Psoas muscle (tissue), 8 donors: ENCODE measurements around the gene POU2AF3. TPM values are rescaled to one million over a fixed set of nuclear protein-coding genes. Genes with fewer than 3 reads are reported as not detected.
A peak's percentile ranks its signal among the peaks of the same experiment; 100 is the strongest.

Experiments
- ATAC-seq, 4 donors: fragments of 200-7000 bp; cut with Tn5 transposase; one replicate each; pipeline ENCODE4 v1.9.1; 2020; ENCODE audit warnings: moderate library complexity in 3 of 4, mild to moderate bottlenecking in 2 of 4
- DNase-seq, 2 donors: peaks; one replicate each; pipeline ENCODE4 v3.0.0-alpha.2; 2020
- H3K27ac ChIP-seq: fragments of 200-600 bp; one replicate; pipeline ENCODE4 v1.8.0; 2022
- H3K27me3 ChIP-seq, 3 donors: fragments of 200-600 bp in 1 of 3; one replicate each; pipeline versions ENCODE4 v1.6.1 to v1.8.0; 2013 to 2022; ENCODE audit warnings: low read length in 2 of 3, mild to moderate bottlenecking in 2 of 3, moderate library complexity in 1 of 3; ENCODE audit not compliant: insufficient read depth in 3 of 3
- H3K36me3 ChIP-seq, 2 donors: fragments of 200-600 bp in 1 of 2; one replicate each; pipeline versions ENCODE4 v1.6.1 to v1.8.0; 2013 to 2022; ENCODE audit warnings: low read depth in 1 of 2, mild to moderate bottlenecking in 1 of 2, moderate library complexity in 1 of 2; ENCODE audit not compliant: insufficient read depth in 1 of 2
- H3K4me1 ChIP-seq: fragments of 200-600 bp; one replicate; pipeline ENCODE4 v1.8.0; 2022
- H3K4me3 ChIP-seq: fragments of 200-600 bp; one replicate; pipeline ENCODE4 v1.8.0; 2022; ENCODE audit warnings: mild to moderate bottlenecking
- H3K9me3 ChIP-seq: fragments of 200-600 bp; one replicate; pipeline ENCODE4 v1.8.0; 2022
- CTCF ChIP-seq: fragments of 200-600 bp; IDR thresholded peaks from one replicate; pipeline ENCODE4 v1.8.0; 2022; ENCODE audit warnings: antibody characterized with exemption
- WGBS, 3 donors: extraction: QIAGEN DNeasy Blood & Tissue Kit; methylation state at CpG; one replicate each; pipeline versions ENCODE4 v1.1.6 to v1.1.7; 2013; 5-methylcytosine and 5-hydroxymethylcytosine counted together
- intact Hi-C, 2 donors: fragments of 100-400 bp; cut with DNase I; formaldehyde crosslinking; loops; one replicate each; pipeline versions ENCODE4 v1.11.0 to v1.14.2; 2022
- polyA plus RNA-seq, 3 donors: library from polyadenylated mRNA; stranded (reverse); fragments of 200-250 nt; gene quantifications; one replicate each; pipeline ENCODE4 v1.2.3, GENCODE V29; 2013
- total RNA-seq, 4 donors: library from RNA; stranded (reverse); fragmentation: NEBNext Ultra II Directional in 2 of 4; extraction: Animal tissue kit (Norgen Biotek cat#: 25700) in 2 of 4; gene quantifications; one replicate each; pipeline versions ENCODE4 v1.2.1 to v1.2.4, GENCODE V29; 2021 to 2023
- donor health status: healthy with polysubstance abuse.
- donor health status: DM: no; HTN: no; CAD: no; lungs with moderate emphysema.
- donor health status: Bipolar disorder and iron deficiency.
- donor health status: healthy.
- donor health status: DM: yes; HTN: yes; CAD: no.
- donor health status: DM: no; HTN: no; CAD: no.
- donor health status: DM: no; HTN: no; CAD: no.
- donor health status: DM: yes; HTN: yes; CAD: no.

POU2AF3 gene
- total and polyA plus RNA-seq, 7 donors: 0.21 to 0.69 (median 0.50) TPM; not detected in 1

GRCh38 chr11:111352231-111352746 lies 53.9 kb downstream of the POU2AF3 start:
- intact Hi-C loops: no loop called here
- no peaks in the 10 kb centered on the region for H3K27me3 ChIP-seq
- no peak overlapping the region for H3K27ac ChIP-seq
- ATAC-seq (no peak), DNase-seq (no peak)
- H3K4me1 ChIP-seq: no peaks in the 10 kb centered on the region
- no peaks in the 10 kb centered on the region for H3K9me3 ChIP-seq
- no peak for TF ChIP-seq CTCF
- 94 to 95% (median 95%) methylated on average over 7 to 9 of the region's 9 CpGs for WGBS, 3 donors
- H3K36me3 ChIP-seq: no peaks in the 10 kb centered on the region
- H3K4me3 ChIP-seq: no peak overlapping the region

DNA sequence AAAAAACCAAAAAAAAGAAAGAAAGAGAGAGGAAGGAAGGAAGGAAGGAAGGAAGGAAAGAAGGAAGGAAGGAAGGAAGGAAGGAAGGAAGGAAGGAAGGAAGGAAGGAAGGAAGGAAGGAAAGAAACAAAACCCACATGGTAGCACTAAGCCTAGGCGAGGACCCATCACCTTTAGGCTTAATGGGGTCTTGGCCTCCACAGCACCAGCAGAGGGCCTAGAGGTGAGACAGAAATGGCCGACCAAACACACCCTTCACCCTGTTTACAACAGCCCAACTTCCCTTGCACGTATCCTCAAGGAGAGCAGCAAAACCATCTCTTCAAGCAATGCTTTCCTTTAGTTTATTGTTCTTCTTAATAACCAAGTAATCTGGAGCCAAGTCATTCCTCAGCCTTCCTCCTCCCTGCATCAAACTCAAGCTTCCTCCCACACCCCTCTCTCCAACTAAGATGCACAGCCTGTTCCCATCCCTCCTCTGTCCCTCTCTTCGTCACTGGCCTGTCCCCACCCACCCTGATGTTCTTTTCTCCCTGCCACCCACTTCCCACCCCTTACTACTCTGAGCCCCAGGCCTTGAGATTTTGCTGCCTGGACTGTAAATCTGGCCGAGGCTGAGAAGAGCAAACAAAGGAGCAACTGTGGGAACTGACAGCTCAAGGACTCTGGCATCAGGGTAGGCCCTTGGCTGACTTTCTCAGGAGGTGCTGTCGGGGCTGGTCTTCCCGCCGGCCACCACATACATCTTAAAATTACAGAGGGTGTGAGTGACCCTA lies 54.8 kb downstream of the POU2AF3 start:
- ATAC-seq (no peak), DNase-seq (no peak)
- no peaks in the 10 kb centered on the region for H3K9me3 ChIP-seq
- no peaks in the 10 kb centered on the region for H3K4me1 ChIP-seq
- WGBS, 3 donors: 74 to 81% (median 77%) methylated on average over 8 of the region's 8 CpGs
- H3K4me3 ChIP-seq: no peak overlapping the region
- H3K27me3 ChIP-seq: no peaks in the 10 kb centered on the region
- TF ChIP-seq CTCF: no peak
- H3K27ac ChIP-seq: no peak overlapping the region
- no peaks in the 10 kb centered on the region for H3K36me3 ChIP-seq
- intact Hi-C loops: no loop called here

DNA sequence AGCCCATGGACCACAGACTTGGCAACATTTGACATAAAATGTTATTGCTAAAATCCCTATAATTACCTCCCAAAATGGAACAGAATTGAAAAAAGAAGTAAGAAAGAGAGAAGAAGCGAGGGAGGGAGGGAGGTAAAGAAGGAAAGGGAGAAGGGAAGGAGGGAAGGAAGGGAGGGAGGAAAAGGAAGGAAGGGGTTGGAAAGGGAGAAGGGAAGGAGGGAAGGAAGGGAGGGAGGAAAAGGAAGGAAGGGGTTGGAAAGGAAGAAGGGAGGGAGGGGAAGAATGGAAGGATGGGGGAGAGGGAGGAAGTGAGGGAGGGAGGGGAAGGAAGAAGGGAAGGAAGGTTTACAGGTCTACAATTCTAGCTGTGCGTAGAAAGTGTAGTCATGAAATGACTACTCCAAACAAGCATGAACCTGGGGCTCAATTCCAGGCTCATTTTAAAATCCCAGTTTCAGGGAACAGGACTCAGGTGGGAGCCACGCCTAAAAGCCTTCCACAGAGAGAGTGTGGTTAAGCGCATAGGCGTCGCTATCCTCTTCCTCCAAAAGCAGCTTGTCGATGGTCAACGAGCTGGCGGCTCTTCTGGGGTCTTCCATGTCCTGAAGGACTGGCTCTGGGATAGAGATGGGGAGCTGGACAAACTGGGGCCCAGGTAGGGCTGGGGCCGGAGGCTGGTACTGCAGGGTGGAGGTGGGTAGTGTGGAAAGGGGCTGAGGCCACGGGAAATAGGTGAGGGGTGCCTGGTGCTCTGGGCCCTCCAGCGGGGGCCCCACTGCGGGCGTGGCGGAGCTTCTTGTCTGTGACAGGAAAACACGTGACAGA lies 55.6 kb downstream of the POU2AF3 start:
- Histone ChIP-seq H3K9me3 (no peaks in the 10 kb centered on the region), H3K36me3 (no peaks in the 10 kb centered on the region), H3K27me3 (no peaks in the 10 kb centered on the region), H3K4me1 (no peaks in the 10 kb centered on the region), H3K4me3 (no peak overlapping the region), H3K27ac (no peak overlapping the region)
- DNase-seq (peak in 1 of 2 donors; percentile 50), ATAC-seq (no peak)
- no peak for TF ChIP-seq CTCF
- WGBS, 3 donors: 95 to 96% (median 95%) methylated on average over 16 of the region's 16 CpGs
- intact Hi-C loops: no loop called here

GRCh38 chr11:111354601-111354891 lies 56.2 kb downstream of the POU2AF3 start:
- Histone ChIP-seq H3K4me1 (no peaks in the 10 kb centered on the region), H3K27ac (no peak overlapping the region), H3K9me3 (no peaks in the 10 kb centered on the region), H3K36me3 (no peaks in the 10 kb centered on the region), H3K27me3 (no peaks in the 10 kb centered on the region), H3K4me3 (no peak overlapping the region)
- intact Hi-C loops: no loop called here
- no peak for DNase-seq
- TF ChIP-seq CTCF: no peak
- WGBS, 3 donors: 87 to 94% (median 89%) methylated on average over 2 of the region's 2 CpGs
- no peak for ATAC-seq
